CD4-positive, alpha-beta T cell treated with Interleukin-1 beta for 1 hour (primary cell): Measurements from ENCODE around the gene FAM227B.
A peak's percentile ranks its signal among the peaks of the same experiment; 100 is the strongest.
"Not testable (repeated sequence)": the region's sequence is repeated elsewhere in the genome, so short reads cannot be mapped to it uniquely, and the experiment has no call there.

ENCODE experiments used
- DNase-seq, 2 donors: peaks; one replicate each; pipeline ENCODE4 v3.0.0-alpha.2; 2020 to 2022

FAM227B gene

DNA sequence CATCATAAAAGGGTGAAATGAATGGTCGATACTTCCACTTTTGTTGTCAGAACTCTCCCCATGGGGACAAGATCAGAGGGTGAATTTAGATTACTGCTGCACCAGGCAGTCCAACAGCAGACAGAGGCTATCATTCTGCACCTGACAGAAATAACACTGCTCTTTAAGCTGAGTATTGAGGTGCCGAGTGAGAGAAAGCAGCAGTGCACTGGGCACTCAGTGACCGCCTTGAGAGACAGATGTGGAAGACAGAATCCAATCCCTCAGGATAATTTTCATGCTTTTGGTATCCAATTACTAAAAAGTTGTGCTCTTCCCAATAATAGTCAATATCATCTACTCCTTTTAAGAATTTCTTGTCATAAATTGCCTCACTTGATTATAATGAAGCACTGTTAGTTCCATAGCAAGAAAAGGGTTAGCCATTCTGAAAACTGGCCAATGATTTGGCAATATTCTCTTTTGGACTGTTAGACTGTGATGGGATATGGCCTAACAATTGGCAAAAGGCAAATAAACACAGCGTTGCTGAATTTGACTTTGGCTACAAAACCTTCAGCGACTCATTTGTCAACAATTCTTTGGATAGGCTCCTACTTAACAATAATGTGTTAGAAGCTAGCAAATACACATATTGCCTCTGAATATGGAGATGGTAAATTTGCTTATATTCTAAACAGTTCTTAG is 192.1 kb downstream of the FAM227B start:
- no peak for DNase-seq

DNA sequence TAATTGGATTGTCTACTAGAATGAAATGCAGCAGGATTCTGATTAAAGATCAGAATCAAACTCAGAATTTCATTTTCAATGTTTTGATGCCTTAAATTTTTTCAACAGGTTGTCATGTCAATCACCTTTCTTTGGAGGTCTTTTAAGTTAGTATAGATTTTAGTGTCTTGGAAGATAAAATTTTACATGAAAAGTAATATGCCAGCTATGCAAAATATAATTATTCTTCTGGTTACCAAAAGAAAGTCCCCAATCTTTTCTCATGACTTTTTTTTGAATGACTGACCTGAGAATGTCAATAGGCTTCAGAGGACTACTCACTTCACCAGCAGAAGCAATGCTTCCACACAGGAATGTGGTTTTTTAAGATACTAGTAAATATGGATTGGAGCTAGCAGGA is 193.2 kb downstream of the FAM227B start:
- no peak for DNase-seq

DNA sequence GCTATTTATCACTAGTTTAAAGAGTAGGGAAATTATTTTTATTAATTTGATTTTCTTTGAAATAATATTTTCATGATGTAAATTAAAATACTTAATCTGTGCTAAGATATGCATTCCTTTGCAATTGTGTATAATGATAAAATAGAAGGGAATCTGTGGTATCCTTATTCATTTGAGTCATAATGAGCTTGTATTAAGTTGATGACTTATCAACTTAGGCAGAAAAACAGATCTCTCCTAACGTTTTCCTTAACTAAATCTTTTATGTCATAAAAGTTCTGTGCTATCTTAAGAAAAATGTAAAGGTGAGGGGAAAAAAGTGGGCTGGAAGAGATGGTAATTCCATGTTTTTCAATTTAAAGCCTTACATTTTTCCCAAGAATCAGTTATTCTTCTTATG is 195.7 kb downstream of the FAM227B start:
- no peak for DNase-seq

DNA sequence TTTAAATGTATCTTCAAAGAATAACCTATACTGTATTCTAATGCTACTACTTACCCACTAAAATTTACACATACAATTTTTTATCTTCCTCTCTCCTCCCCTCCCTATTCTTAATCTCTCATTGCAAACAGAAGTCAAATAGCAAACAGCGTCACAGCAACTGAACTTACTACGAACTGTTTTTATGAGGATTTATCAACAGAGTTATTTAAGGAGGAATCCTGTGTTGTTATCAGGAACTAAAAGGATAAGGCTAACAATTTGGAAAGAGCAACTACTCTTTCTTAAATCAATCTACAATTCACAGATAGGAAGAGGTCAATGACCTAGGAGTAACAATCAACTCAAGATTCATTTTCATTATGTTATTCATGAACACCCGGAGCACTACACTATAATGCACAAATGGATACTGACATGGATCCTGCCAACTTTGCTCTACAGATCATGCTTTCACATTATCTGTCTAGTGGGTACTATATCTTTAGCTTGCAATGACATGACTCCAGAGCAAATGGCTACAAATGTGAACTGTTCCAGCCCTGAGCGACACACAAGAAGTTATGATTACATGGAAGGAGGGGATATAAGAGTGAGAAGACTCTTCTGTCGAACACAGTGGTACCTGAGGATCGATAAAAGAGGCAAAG is 196.6 kb downstream of the FAM227B start:
- no peak for DNase-seq

DNA sequence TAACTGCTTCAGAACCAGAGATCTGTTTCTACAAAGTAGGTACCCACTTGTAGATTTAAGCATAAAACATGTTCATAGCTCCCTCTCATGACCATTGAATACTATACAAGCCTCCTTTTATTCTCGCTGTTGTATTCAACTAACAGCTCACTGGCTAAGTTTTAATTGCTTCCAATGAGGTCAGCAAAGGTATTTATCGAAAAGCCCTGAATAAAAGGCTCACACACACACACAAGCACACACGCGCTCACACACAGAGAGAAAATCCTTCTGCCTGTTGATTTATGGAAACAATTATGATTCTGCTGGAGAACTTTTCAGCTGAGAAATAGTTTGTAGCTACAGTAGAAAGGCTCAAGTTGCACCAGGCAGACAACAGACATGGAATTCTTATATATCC is 197.6 kb downstream of the FAM227B start, which contains the start of gene FGF7:
Gene FGF7 (plus strand): TSS at position 222 of the 400 bp plus-strand sequence. CDS start 1,056 bp downstream, outside the sequence.
- no peak for DNase-seq

DNA sequence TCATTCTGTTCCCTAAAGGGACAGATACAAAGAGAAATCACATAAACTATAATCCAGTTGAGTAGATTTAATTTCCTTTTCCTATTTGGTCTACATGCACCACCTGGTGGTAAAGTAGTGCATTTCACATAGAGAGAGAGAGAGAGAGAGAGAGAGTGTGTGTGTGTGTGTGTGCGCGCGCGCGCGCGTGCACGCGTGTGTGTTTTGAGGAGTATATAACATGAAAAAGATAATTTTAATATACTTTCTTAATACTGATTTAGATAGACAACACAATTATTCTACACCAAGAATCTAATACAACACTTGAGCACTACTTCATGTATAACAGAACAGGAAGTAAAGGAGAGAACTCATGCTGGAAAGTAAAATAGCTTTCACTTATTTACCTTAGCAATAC is 198.6 kb downstream of the FAM227B start:
- peak; percentile 27 to 63 for DNase-seq

DNA sequence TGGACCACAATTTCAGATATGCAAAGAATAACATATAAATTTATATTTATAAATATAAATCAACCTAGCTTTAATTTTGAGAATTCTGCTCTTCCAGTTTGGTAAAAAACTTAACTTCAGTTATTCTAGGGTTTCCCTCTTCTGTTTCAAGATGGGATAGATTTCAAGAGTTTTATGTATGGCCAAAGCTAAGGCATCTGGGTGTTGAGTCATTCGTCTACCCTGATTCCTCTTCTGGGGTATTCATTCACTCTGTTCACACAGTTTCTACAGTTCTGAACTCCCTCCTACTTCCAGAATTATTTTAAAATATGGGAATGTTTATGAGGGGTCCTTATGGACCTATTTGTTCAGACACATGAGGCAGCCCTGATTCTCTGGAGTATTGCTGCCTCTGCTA is 201.8 kb downstream of the FAM227B start:
- no peak for DNase-seq

DNA sequence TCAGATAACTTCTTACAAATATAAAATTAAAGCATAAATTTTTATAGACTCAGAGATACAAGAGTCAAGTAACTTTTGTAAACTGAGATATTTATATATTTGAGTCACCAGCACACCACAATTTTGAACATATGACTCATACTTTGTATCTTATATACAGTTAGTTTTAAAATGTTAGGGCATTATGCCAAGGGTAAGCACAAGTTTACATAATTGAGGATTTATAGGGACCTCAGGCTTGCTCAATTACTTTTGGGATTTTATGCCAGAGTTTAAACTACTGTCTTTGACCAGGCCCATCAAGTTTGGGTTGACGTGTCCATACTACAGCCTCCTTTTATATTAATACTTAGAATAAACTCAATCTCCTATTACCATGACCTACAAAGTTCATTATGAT is 205.0 kb downstream of the FAM227B start:
- no peak for DNase-seq

DNA sequence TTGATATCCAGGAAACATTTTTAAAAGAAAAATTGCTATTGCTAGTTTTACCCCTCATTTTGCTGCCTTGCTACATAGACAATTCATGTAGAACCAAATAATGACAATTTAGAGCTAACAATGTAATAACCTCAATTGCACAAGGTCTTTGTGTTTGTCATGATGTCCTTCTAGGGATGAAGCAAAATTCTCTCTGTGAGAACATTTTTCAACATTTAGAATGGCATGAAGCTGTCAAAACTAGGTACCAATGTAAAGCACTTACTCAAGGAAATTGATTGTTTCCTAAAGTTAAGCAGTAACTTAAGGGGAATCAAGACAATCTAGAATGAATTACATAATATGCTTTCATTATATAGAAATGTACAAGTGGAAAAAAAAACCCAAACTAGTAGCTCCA is 205.5 kb downstream of the FAM227B start:
- no peak for DNase-seq

DNA sequence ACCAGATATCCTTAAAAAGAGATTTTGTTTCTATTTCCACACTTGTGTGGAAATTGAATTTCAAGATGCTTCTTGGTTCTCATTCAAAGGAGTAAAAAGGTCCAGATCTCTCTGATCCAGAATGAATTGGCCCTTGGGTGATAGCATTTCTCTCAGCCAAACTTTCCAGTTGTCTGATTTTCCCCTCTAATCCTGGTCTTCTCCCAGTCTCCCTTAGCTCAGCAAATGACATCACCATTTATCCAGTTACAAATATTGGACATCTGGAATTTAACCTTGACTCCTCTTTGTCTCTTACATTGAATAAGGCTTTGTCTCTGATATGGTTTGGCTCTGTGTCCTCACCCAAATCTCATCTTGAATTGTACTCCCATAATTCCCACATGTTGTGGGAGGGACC is 207.8 kb downstream of the FAM227B start:
- DNase-seq = no peak

DNA sequence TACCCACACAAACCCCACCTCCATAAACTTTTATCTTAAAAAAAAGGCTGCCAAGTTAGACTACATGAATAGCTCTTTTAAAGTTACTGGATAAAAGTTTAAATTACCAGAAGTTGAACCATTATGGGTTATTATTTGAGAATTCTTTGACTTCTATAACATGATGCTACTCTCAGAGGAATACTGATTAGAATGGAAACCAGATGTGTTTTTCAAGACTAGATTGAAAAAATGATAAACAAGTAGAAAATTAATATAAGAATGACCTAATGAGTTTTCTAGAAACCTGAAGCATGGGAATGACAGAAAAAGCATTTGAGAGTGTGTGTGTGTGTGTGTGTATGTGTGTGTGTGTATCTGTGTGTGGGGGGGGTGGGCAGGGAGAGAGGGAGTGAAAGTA is 210.0 kb downstream of the FAM227B start:
- DNase-seq = no peak

DNA sequence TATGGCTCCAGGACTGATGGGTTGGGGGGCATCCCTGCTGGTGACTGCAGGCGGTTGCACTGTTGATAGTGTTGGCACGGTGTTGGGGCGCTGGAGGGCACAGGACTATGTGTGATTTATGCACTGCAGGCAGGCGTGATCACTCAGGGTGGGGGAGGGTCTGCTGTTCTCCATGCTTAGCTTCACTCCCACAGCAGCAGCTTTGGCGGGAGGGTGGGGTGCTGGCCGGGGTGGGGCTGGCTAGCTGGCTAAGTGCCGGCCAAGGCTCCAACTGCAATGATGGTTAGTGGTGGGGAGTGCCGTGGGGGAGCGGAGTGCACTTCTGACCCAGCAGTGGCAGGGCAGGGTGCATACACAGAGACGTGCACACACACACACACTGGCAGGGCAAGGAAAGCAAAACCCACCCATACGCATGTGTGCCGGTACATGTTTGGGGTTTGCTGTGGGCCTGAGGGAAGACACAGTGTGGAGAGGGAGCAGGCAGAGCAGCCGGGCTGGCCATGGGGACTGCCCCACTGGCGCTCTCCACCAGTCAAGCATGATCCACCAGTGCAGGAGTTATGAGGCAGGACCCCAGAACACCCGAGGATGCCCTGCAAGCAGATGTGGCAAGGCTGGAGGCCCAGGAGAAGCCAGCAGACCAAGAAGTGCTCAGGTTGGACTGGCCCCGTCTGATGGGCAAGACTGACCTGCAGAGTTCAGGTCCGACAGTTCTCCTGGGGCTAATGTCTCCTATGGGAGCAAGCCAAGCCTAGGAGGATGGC is 214.1 kb downstream of the FAM227B start:
- no peak for DNase-seq

DNA sequence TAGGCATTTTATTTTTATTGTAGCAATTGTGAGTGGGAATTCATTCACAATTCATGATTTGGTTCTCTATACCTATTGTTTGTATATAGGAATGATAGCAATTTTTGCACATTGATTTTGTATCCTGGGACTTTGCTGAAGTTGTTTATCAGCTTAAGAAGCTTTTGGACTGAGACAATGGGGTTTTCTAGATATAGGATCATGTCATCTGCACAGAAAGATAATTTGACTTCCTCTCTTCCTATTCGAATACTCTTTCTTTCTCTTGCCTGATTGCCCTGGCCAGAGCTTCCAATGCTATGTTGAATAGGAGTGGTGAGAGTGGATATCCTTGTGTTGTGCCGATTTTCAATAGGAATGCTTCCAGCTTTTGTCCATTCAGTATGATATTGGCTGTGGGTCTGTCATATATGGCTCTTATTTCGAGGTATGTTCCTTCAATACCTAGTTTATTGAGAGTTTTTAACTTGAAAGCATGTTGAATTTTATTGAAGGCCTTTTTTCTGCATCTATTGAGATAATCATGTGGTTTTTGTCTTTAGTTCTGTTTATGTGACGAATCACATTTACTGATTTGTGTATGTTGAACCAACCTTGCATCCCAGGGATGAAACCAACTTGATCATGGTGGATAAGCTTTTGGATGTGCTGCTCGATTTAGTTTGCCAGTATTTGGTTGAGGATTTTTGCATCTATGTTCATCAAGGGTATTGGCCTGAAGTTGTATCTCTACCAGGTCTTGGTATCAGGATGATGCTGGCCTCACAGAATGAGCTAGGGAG is 217.9 kb downstream of the FAM227B start:
- DNase-seq = not testable (repeated sequence)

DNA sequence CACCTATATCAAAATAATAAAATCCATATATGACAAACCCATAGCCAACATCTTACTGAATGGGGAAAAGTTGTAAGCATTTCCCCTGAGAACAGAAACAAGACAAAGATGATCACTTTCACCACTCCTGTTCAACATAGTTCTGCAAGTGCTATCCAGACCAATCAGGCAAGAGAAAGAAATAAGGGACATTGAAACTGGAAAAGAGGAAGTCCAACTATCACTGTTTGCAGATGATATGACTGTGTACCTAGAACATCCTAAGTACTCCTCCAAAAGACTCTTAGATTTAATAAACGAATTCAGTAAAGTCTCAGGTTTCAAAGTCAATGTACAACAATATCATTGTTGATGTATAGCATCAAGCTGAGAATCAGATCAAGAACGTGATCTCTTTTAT is 233.1 kb downstream of the FAM227B start:
- DNase-seq = no peak

DNA sequence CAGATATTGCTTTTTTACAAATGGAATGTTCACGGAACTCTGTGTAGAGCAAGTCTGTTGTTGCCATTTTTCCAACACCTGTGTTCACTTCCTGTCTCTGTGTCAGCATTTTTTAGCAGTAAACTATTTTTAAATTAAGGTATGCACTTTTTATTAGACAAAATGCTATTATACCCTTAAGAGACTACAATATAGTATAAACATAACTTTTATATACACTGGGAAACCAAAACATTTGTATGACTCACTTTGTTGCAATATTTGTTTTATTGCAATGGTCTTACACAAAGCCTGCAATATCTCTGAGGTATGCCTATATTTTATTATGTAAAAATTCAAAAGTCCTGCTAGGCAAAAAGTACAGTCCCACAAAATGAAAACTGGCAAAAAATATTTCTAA is 237.4 kb downstream of the FAM227B start:
- DNase-seq = no peak

DNA sequence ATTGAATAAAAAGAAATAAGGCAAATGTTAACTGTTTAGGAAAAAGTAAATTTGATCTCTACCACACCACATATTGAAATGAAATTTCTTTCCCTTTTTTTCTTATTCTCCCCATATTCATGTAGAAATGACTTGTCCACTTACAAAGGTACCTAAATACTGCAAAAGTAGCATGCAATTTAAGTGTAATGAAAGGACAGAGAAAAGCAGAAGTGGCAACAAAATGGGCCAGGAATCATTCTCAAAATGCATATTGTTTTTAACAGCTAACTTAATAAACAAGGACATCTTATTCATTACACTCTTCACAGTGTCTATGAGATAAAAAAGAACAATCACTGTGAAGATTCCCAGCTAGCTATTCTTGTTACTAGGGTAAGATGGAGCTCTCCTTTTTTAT is 238.2 kb downstream of the FAM227B start:
- no peak for DNase-seq

DNA sequence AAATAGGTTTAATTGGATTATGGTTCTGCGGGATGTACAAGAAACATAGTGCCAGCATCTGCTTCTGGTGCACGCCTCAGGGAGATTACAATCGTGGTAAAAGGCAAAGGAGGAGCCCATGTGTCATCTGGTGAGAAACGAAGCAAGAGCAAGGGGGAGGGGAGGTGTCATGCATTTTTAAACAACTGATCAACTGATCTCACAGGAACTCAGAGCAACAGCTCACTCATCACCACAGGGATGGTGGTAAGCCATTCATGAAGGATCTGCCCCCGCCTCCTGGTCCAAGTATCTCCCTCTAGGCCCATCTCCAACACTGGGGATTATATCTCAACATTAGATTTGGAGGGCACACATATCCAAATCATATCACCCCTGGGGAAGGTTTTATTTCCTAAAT is 239.7 kb downstream of the FAM227B start:
- DNase-seq = no peak

DNA sequence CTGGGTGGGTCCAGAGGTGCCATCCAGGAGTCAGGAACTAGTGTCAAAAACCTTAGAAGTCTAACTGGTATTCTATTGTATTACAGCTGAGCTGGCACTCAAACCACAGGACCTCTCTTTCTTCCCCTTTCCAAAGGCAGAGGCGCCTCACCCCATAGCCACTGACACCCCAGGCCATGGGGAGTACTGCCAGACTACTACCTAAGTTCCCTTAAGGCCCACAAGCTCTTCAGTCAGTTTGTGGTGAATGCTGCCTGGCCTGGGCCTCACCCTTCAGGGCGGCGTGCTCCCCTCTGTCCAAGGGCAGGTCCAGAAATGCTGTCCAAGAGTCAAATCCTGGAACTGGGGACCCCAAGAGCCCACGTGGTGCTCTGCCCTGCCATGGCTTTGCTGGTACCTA is 240.6 kb downstream of the FAM227B start:
- peak in 1 of 2 donors; percentile 2 for DNase-seq

DNA sequence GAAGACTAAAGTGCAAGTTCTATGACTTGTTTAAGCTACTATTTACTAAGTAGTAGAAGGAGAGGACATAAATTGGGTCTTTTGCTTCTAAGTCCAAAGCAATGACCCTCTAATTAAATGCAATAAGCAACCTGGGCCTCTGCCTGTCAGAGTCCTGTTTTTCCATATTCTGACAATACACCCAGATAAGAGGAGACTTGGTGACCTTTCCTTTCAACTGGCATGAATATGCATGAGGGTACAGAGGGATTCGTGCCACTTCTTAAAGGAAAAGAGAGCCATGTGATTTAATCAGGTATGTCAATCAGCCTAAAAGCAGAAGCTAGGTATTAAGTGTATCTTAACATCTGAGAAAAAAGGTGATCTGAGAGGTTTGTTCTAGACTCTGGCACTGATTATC is 248.3 kb downstream of the FAM227B start:
- DNase-seq = no peak

DNA sequence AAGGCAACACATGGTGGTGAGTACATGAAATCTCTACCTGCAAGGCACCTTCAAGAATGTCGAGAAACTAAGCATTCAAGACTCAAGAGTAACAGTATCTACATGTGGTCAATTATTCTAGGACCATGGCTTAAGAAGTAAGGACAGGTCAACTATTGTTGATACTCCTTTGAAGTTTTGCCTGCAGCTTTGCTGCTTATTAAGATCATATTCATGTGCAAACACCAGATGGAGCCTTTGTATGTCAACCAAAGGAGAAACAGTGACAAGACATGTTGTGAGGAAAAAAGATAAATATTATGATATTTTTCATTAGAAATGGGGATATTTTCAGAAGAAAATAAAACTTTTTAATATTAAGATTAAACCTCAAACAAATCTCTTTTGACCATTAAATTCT is 249.8 kb downstream of the FAM227B start:
- no peak for DNase-seq

DNA sequence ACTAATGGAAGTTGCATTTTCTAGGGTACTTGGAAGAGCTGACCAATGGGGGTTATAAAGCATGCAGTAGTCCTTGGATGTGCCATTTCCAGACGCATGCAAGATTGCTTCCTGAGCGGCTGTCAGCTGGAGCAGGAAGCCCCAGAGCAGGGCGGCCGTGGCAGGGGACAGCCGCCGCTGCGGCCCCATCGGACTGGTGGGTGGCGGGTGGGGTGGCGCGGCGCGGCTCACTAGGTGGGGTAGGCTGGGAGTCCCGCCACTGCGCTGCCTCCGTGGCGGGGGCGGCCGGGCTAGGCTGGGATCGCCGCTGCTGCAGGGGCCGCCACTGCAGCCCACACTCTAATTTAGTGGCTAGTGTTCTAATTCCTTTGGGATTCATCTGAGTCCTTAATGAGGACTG is 254.1 kb downstream of the FAM227B start:
- no peak for DNase-seq

DNA sequence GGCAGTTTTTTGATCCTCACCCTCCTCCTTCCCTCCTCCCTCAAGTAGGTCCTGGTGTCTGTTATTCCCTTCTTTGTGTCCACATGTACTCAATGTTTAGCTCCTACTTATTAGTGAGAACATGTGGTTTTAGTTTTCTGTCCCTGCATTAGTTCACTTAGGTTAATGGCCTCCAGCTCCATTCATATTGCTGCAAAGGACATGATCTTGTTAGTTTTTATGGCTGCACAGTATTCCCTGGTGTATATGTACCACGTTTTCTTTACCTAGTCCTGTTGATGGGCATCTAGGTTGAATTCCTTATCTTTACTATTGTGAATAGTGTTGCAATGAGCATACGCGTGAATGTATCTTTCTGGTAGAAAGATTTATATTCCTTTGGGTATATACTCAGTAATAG is 259.2 kb downstream of the FAM227B start:
- no peak for DNase-seq

DNA sequence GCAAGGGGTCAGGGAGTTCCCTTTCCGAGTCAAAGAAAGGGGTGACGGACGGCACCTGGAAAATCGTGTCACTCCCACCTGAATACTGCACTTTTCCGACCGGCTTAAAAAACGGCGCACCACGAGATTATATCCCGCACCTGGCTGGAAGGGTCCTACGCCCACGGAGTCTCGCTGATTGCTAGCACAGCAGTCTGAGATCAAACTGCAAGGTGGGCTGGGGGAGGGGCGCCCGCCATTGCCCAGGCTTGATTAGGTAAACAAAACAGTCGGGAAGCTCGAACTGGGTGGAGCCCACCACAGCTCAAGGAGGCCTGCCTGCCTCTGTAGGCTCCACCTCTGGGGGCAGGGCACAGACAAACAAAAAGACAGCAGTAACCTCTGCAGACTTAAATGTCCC is 266.2 kb downstream of the FAM227B start:
- DNase-seq = not testable (repeated sequence)
